Retinal pigment epithelial cell (primary cell): ENCODE results near the gene PPFIBP1.

ENCODE experiments used
- DNase-seq: peaks from one replicate; pipeline ENCODE4 v3.0.0-alpha.2; 2010; ENCODE audit warnings: low read depth
- H3K4me3 ChIP-seq: 2 replicates; pipeline ENCODE4 v1.5.1; 2011; ENCODE audit warnings: mild to moderate bottlenecking, low read length, control low read depth, moderate library complexity
- CTCF ChIP-seq: conservative IDR thresholded peaks from 2 replicates; pipeline ENCODE4 v1.5.1; 2011; ENCODE audit warnings: low read depth, low read length, control low read depth, inconsistent platforms

The PPFIBP1 gene

DNA sequence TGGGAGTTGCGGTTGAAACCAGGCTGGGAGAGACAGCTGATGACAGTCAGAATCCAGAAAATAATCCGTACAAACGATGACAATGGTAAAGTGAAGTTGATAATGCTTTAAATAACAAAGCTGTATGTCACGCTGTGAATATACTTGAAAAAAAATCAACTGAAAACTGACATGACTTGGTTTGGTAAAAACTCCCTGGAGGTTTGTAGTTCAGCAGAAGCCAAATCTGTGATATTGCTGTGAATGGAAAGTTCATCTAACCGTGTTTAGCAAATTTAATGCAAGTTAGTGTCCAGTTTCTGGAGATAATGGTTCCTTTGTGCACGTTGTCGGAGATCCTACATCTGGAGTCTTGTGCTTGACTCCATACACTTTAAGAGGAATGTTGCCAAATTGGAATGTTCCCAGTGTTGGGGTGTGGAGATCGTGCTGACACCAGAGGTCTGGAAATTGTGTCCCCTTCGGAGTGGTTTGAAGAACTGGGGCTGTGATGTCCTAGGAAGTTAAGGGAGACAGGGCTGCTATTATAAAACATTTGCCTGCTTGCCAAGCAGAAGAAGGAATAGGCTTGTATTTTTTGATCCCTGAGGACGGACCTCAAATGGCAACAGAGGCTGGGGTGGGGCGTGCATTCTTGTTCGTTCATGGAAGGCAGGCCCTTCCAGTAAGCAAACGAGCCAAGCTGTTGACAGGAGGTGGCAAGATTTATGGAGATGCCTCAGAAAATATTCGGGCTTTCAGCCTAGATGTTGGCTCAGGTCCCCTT lies 30.6 kb downstream of the PPFIBP1 start:
- H3K4me3 ChIP-seq: no peak overlapping the region
- TF ChIP-seq CTCF: no peak
- no peak for DNase-seq

DNA sequence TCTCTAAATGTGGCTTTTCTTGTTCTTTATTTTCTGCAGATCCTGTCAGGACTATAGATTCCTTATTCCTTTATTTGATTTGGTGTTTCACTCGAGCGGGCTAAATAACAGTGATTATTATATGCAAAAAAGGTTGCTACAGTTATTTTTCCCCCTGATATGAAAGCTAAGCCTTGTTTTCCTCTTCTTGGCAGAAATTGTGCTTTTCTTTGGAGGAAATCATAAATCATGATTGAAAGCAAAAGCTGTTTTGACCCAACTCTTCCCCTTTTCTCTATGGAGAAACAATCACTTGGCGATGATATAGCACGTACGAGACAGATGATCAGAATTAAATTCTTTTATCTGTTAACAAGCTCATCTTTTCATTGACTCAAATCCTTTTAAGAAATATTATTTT lies 31.4 kb downstream of the PPFIBP1 start:
- no peak for TF ChIP-seq CTCF
- no peak for DNase-seq
- H3K4me3 ChIP-seq: no peak overlapping the region

DNA sequence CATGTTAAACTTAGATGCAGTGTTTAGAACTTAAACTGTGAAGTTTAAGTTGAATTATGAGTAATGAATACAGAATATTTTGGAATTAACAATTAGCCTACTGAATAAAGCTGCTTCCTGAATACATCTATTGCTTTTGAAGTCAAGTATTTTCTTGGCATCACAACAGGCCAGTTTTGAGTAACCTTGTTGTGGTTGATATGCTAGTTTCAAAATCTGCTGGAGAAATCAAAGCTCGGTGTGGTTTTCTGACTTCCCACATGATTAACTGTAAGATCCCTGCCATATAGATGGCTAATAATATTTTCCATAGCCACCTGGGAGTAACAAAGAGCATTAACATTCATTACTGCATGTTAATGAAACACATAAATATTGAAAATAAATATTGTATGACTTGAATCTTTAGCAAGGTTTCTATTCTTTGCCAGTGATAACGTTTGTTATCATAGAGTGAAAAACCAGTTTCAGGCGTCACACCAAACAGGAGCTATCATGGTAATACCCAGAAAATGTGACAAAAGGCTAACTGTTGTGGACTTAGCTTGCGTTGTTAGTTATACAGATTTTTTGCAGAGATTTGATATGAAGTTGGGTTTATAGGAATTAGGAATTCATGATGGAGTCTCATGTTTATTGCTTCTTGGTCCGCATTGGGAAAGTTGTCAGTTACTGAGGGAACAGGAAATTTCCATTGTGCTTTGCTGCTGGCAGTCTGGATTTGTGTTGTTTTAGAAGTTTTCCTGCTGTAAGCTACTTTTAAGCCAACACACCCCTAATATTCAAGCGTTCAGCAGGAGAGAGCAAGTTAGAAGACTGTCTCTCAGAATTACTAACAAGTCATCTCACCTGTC lies 32.1 kb downstream of the PPFIBP1 start:
- TF ChIP-seq CTCF: no peak
- no peak for DNase-seq
- H3K4me3 ChIP-seq: no peak overlapping the region

DNA sequence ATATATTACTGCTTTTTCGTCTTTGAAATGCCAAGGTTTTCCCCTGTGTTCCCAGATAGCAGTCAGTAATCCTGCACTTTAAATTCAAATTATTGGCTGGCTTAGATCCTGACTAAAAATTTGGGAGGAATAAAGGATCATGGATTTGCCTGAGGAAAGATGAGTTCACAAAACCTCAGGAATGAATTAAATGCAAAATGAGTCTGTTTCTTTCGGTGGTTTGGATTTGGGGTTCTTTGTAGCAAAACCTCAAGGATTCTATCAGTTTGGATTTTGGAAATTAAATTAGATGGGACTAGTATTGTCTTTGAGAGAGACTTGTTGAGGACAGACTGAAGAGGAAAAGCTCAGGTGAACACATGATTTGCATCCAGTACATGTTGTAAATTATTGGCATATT lies 36.1 kb downstream of the PPFIBP1 start:
- no peak for TF ChIP-seq CTCF
- H3K4me3 ChIP-seq: no peak overlapping the region
- no peak for DNase-seq

DNA sequence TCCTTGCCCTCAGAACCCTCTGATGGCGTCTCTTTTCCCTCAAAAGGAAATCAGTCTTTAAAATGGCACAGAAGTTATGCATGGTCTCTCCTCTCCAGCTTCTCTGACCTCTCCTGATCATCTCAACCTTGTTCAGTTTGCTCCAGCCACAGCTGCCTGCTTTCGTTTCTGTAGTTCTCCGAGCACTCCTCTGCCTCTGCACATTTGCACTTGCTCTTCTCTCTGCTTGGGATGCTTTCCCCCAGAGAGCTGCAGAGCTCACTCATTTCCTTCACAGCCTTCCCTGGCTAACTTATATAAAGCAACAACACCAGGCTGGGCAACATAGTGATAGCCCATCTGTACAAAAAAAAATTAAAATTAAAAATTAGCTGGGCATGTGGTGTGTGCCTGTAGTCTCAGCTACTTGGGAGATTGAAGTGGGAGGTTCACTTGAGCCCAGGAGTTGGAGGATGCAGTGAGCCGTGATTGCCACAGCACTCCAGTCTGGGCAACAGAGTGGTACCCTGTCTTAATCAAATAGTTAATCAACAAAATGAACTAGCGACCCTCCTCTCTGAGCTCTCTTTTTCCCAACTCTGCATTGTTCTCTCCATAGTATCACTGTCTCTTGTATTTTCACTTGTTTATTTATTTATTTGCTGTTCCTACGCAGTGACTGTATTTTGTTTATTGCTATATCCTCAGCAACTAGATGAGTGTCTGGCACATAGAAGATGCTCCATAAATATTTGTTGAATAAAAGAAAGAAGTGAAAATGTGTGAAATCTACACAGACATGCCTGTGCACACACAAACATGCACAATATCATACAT lies 37.7 kb downstream of the PPFIBP1 start:
- DNase-seq: no peak
- TF ChIP-seq CTCF: no peak
- H3K4me3 ChIP-seq: no peak overlapping the region

GRCh38 chr12:27564612-27565213 lies 40.7 kb downstream of the PPFIBP1 start:
- H3K4me3 ChIP-seq: no peak overlapping the region
- TF ChIP-seq CTCF: no peak
- no peak for DNase-seq
